K562 (cell line): ENCODE results near the gene SKAP2. TPM values are rescaled to one million over a fixed set of nuclear protein-coding genes. Genes with fewer than 3 reads are reported as not detected.

Experiments
- ATAC-seq: fragments of 200-7000 bp; cut with Tn5 transposase; 3 replicates; pipeline ENCODE4 v1.9.1; 2020; ENCODE audit warnings: moderate library complexity
- BruUV-seq: library from RNA; stranded (reverse); fragments of 400-500 nt; replicated peaks from 2 replicates; lab custom pipeline; 2021; lab: Mats Ljungman, UMichigan
- CTCF ChIA-PET: fragments of 300-600 bp; formaldehyde crosslinking; extraction: SDS; loops from one replicate; lab custom pipeline; 2021; ENCODE audit warnings: low intra/inter-chr PET ratio; lab: Yijun Ruan, JAX
- POLR2A ChIA-PET: fragments of 300-600, 350-650 bp; sonication (Branson Sonifier 250); formaldehyde crosslinking; extraction: SDS; loops from one replicate; lab custom pipeline; 2021; ENCODE audit warnings: antibody characterized with exemption, inconsistent platforms; lab: Yijun Ruan, JAX
- DNase-seq, 4 experiments: peaks; one replicate each; pipeline versions ENCODE4 v3.0.0 to v3.0.0-alpha.2; 2011 to 2018; ENCODE audit warnings: low spot score in 3 of 4, mixed read lengths in 3 of 4; ENCODE audit errors: extremely low read depth in 1 of 4
- FAIRE-seq: peaks from 2 replicates; lab custom pipeline; 2011; peaks lifted over from hg19 to GRCh38; lab: Jason Lieb, UNC
- H2AFZ ChIP-seq: 2 replicates; pipeline ENCODE4 v1.6.0; 2011; ENCODE audit warnings: low read depth, low read length, control low read depth, inconsistent platforms
- H3K27ac ChIP-seq: fragments of 200-600 bp; 3 replicates; pipeline ENCODE4 v1.8.0; 2011; ENCODE audit warnings: low read depth, mild to moderate bottlenecking, control low read depth, inconsistent platforms, low read length, moderate library complexity, mixed read lengths; ENCODE audit errors: extremely low read depth
- H3K27me3 ChIP-seq, 2 experiments: fragments of 300-600 bp in 1 of 2; 2 replicates in 1 of 2; 3 replicates in 1 of 2; pipeline versions ENCODE4 v1.6.0 to v1.8.0; 2011; ENCODE audit warnings: inconsistent platforms in 2 of 2, low read length in 2 of 2, mild to moderate bottlenecking in 1 of 2, mixed read lengths in 1 of 2, moderate library complexity in 1 of 2; ENCODE audit not compliant: control insufficient read depth in 2 of 2, insufficient read depth in 2 of 2
- H3K36me3 ChIP-seq: fragments of 300-600 bp; 3 replicates; pipeline ENCODE4 v1.8.0; 2011; ENCODE audit warnings: mild to moderate bottlenecking, low read length, inconsistent platforms; ENCODE audit not compliant: control insufficient read depth, insufficient read depth
- H3K4me1 ChIP-seq, 2 experiments: fragments of 200-600 bp in 1 of 2; replicated peaks in 1 of 2; 2 replicates in 1 of 2; 3 replicates in 1 of 2; pipeline versions ENCODE4 v1.5.1 to v1.8.0; 2011; ENCODE audit warnings: inconsistent platforms in 2 of 2, low read length in 2 of 2, mild to moderate bottlenecking in 1 of 2, mixed read lengths in 1 of 2, moderate library complexity in 1 of 2; ENCODE audit not compliant: control insufficient read depth in 2 of 2, insufficient read depth in 2 of 2
- H3K4me2 ChIP-seq: 2 replicates; pipeline ENCODE4 v1.6.1; 2011; ENCODE audit warnings: low read length, control low read depth, inconsistent platforms, mixed read lengths; ENCODE audit not compliant: insufficient read depth
- H3K4me3 ChIP-seq: fragments of 200-600 bp; sonication (generic), shearing (Covaris generic); 2 replicates; pipeline ENCODE4 v1.5.1; 2016; ENCODE audit warnings: control low read depth, inconsistent platforms
- H3K79me2 ChIP-seq: fragments of 200-600 bp; 3 replicates; pipeline ENCODE4 v1.8.0; 2011; ENCODE audit warnings: low read length, inconsistent platforms; ENCODE audit not compliant: control insufficient read depth, insufficient read depth
- H3K9ac ChIP-seq, 2 experiments: 2 replicates each; pipeline versions ENCODE4 v1.6.0 to v1.6.1; 2011; ENCODE audit warnings: low read depth in 2 of 2, low read length in 2 of 2, control low read depth in 1 of 2, inconsistent platforms in 1 of 2, mild to moderate bottlenecking in 1 of 2, mixed read lengths in 1 of 2; ENCODE audit not compliant: insufficient read depth in 1 of 2
- H3K9me1 ChIP-seq: one replicate; pipeline ENCODE4 v1.6.0; 2011; ENCODE audit warnings: inconsistent platforms, mild to moderate bottlenecking, low read length, moderate library complexity; ENCODE audit not compliant: control insufficient read depth, insufficient read depth
- H3K9me3 ChIP-seq: replicated peaks from 2 replicates; pipeline ENCODE4 v1.5.1; 2011; ENCODE audit warnings: low read depth, low read length, inconsistent platforms; ENCODE audit not compliant: control insufficient read depth, insufficient read depth
- H4K20me1 ChIP-seq: replicated peaks from 2 replicates; pipeline ENCODE4 v1.6.1; 2011; ENCODE audit warnings: low read length, inconsistent platforms, mixed read lengths; ENCODE audit not compliant: control insufficient read depth, insufficient read depth
- ETV1 ChIP-seq: fragments of 450-650 bp; conservative IDR thresholded peaks from 2 replicates; pipeline ENCODE4 v1.6.1; 2016; ENCODE audit warnings: missing genetic modification characterization, control low read depth, low read depth, missing compliant biosample characterization
- FOSL1 ChIP-seq: fragments of 200-800 bp; sonication (Bioruptor generic); conservative IDR thresholded peaks from 2 replicates; pipeline ENCODE4 v1.6.1; 2016; ENCODE audit warnings: missing genetic modification characterization, missing compliant biosample characterization
- L3MBTL2 ChIP-seq: fragments of 450-650 bp; IDR thresholded peaks from 2 replicates; pipeline ENCODE4 v1.6.1; 2016; ENCODE audit warnings: mild to moderate bottlenecking, moderate library complexity
- MTA3 ChIP-seq: fragments of 450-650 bp; formaldehyde crosslinking; IDR thresholded peaks from 2 replicates; pipeline ENCODE4 v1.6.1; 2017; ENCODE audit warnings: mild to moderate bottlenecking, borderline replicate concordance
- ZNF184 ChIP-seq: sonication (generic); formaldehyde crosslinking; IDR thresholded peaks from 2 replicates; pipeline ENCODE4 v1.5.0; 2020; ENCODE audit warnings: missing genetic modification reagents
- ZNF766 ChIP-seq: fragments of 200-800 bp; sonication (Bioruptor generic); conservative IDR thresholded peaks from 2 replicates; pipeline ENCODE4 v1.6.1; 2016; ENCODE audit warnings: missing genetic modification characterization, missing compliant biosample characterization
- WGBS: fragments of 100-300 bp; shearing (Covaris generic); methylation state at CpG from one replicate; pipeline ENCODE4 v1.1.6; 2016; ENCODE audit warnings: low coverage, mixed read lengths; ENCODE audit not compliant: insufficient coverage; ENCODE audit errors: missing lambda C conversion rate; 5-methylcytosine and 5-hydroxymethylcytosine counted together
- in situ Hi-C: fragments of 300-500 bp; cut with MboI; formaldehyde crosslinking; loops from 4 replicates; pipeline ENCODE4 v1.15.0; 2018; ENCODE audit warnings: inconsistent platforms, mixed read lengths
- intact Hi-C: fragments of 100-400 bp; cut with micrococcal nuclease; formaldehyde crosslinking; loops from 2 replicates; pipeline ENCODE4 v1.14.2; 2022
- polyA plus RNA-seq, 8 experiments: library from polyadenylated mRNA; depleted of rRNA in 4 of 8; stranded (reverse) in 5 of 8; unstranded in 3 of 8; fragments of >200 nt; fragmentation: Nextera tagmentation in 2 of 8; fragmentation: Illumina TruSeq in 1 of 8; extraction: Ambion mirVana in 2 of 8; extraction: Trizol in 1 of 8; gene quantifications; 2 replicates each; pipeline versions ENCODE4 v1.2.1 to v1.2.3, GENCODE V29; 2011 to 2014; ENCODE audit warnings: inconsistent platforms in 1 of 8, missing spikeins in 1 of 8
- total RNA-seq, 7 experiments: library from RNA; depleted of rRNA in 6 of 7; stranded (reverse); fragments of >200 nt in 6 of 7; fragmentation: Illumina TruSeq in 2 of 7; extraction: Trizol in 2 of 7; gene quantifications; 2 replicates each; pipeline versions ENCODE4 v1.2.1 to v1.2.3, GENCODE V29; 2011 to 2021; ENCODE audit warnings: low replicate concordance in 1 of 7

Gene SKAP2
- total and polyA plus RNA-seq, 9 of the 15 experiments (the other 6 are each of a cell fraction or from before 2014, with no cell fraction given), result 4.2 to 11.7 (median 8.3) TPM

GRCh38 chr7:26912338-26912737 is 47.9 kb upstream of the SKAP2 start (continued):
- TF ChIP-seq L3MBTL2, result no peak

- no peaks in the 10 kb centered on the region for H3K36me3 ChIP-seq
- no peak for TF ChIP-seq ETV1
- peak; percentile 60; the same call in 1 of the 2 replicates for TF ChIP-seq FOSL1 (tag)
- no peak for TF ChIP-seq ZNF184 (CRISPR knock-in tag)
- TF ChIP-seq ZNF766 (CRISPR knock-in tag), result no peak
- TF ChIP-seq MTA3, result no peak
- TF ChIP-seq, all 486 proteins: peak for 1
- in situ Hi-C loops (no loop called here), intact Hi-C loops (no loop called here)
- Histone ChIP-seq H3K4me1 (no peaks in the 10 kb centered on the region), H3K27ac (no peak overlapping the region), H3K79me2 (no peaks in the 10 kb centered on the region), H3K4me2 (no peak overlapping the region), H3K9me3 (no peaks in the 10 kb centered on the region), H3K9me1 (no peaks in the 10 kb centered on the region), H3K9ac (no peak overlapping the region), H2AFZ (no peak overlapping the region), H4K20me1 (no peaks in the 10 kb centered on the region), H3K4me3 (no peak overlapping the region), H3K27me3 (peaks cover 0 to 2% of the 10 kb centered on the region in 2 experiments; a peak in 2 of 5 replicates)
- CTCF ChIA-PET, result no interaction called here
- peak in 1 of 4 experiments; percentile 2 for DNase-seq
- WGBS, result 2% methylated on average over 4 of the region's 4 CpGs
- BruUV-seq, result no TSS peak
- peak; percentile 46 for FAIRE-seq
- no peak for ATAC-seq
- POLR2A ChIA-PET, result interaction anchor here (1.1 kb wide), 1 partner anchor 11 kb away, joined by 3 read pairs; no protein-coding TSS in a partner anchor
Observed at GRCh38 chr7:26910221-26910620, 45.8 kb upstream of the SKAP2 start.
